H9 (cell line): ENCODE results near the gene MSTO1. TPM values are rescaled to one million over a fixed set of nuclear protein-coding genes. Genes with fewer than 3 reads are reported as not detected.

Source experiments
- DNase-seq: peaks from one replicate; pipeline ENCODE4 v3.0.0-alpha.2; 2017
- H2AFZ ChIP-seq: one replicate; pipeline ENCODE4 v1.6.1; 2013; ENCODE audit warnings: mild to moderate bottlenecking, low read length, control low read depth, moderate library complexity
- H2AK5ac ChIP-seq: 2 replicates; pipeline ENCODE4 v1.6.1; 2013; ENCODE audit warnings: low read length, control low read depth, mixed read lengths; ENCODE audit not compliant: insufficient read length
- H2BK120ac ChIP-seq: one replicate; pipeline ENCODE4 v1.6.1; 2013; ENCODE audit warnings: low read depth, mild to moderate bottlenecking, low read length, control low read depth, inconsistent platforms; ENCODE audit not compliant: poor library complexity, severe bottlenecking
- H2BK12ac ChIP-seq: 2 replicates; pipeline ENCODE4 v1.6.1; 2013; ENCODE audit warnings: low read length, control low read depth, mixed read lengths, low read depth; ENCODE audit not compliant: insufficient read length
- H2BK15ac ChIP-seq: 2 replicates; pipeline ENCODE4 v1.6.1; 2013; ENCODE audit warnings: low read depth, low read length, control low read depth
- H2BK20ac ChIP-seq: one replicate; pipeline ENCODE4 v1.6.1; 2013; ENCODE audit warnings: low read depth, mild to moderate bottlenecking, low read length, control low read depth, inconsistent platforms; ENCODE audit not compliant: poor library complexity, severe bottlenecking
- H2BK5ac ChIP-seq: 2 replicates; pipeline ENCODE4 v1.6.1; 2013; ENCODE audit warnings: low read length, control low read depth, mixed read lengths; ENCODE audit not compliant: insufficient read length
- H3K14ac ChIP-seq: 2 replicates; pipeline ENCODE4 v1.6.1; 2013; ENCODE audit warnings: low read length, control low read depth; ENCODE audit not compliant: insufficient read depth
- H3K18ac ChIP-seq: 2 replicates; pipeline ENCODE4 v1.6.1; 2013; ENCODE audit warnings: low read depth, mild to moderate bottlenecking, mixed read lengths, low read length, control low read depth; ENCODE audit not compliant: insufficient read length
- H3K23ac ChIP-seq: 2 replicates; pipeline ENCODE4 v1.6.1; 2013; ENCODE audit warnings: low read length, control low read depth, mixed read lengths, low read depth; ENCODE audit not compliant: insufficient read length
- H3K23me2 ChIP-seq: 2 replicates; pipeline ENCODE4 v1.6.1; 2013; ENCODE audit warnings: low read depth, mild to moderate bottlenecking, mixed read lengths, low read length, control low read depth; ENCODE audit not compliant: insufficient read length, poor library complexity, severe bottlenecking
- H3K27ac ChIP-seq: 2 replicates; pipeline ENCODE4 v1.5.1; 2013; ENCODE audit warnings: low read length, control low read depth, mixed read lengths, low read depth; ENCODE audit not compliant: insufficient read length
- H3K27me3 ChIP-seq: 2 replicates; pipeline ENCODE4 v1.6.1; 2013; ENCODE audit warnings: low read length, control low read depth, inconsistent platforms; ENCODE audit not compliant: insufficient read depth
- H3K4ac ChIP-seq: 2 replicates; pipeline ENCODE4 v1.6.1; 2013; ENCODE audit warnings: low read depth, mild to moderate bottlenecking, control low read depth, inconsistent platforms, low read length, moderate library complexity
- H3K4me1 ChIP-seq: 2 replicates; pipeline ENCODE4 v1.6.1; 2013; ENCODE audit warnings: low read length, control low read depth, inconsistent platforms; ENCODE audit not compliant: insufficient read depth
- H3K4me2 ChIP-seq: 2 replicates; pipeline ENCODE4 v1.6.1; 2013; ENCODE audit warnings: low read length, control low read depth, mixed read lengths; ENCODE audit not compliant: insufficient read length, insufficient read depth
- H3K56ac ChIP-seq: 2 replicates; pipeline ENCODE4 v1.6.1; 2013; ENCODE audit warnings: low read depth, mild to moderate bottlenecking, mixed read lengths, low read length, control low read depth; ENCODE audit not compliant: insufficient read length
- H3K79me1 ChIP-seq: 2 replicates; pipeline ENCODE4 v1.6.1; 2013; ENCODE audit warnings: low read depth, mild to moderate bottlenecking, moderate library complexity, low read length, control low read depth, inconsistent platforms; ENCODE audit not compliant: insufficient read depth, poor library complexity, severe bottlenecking
- H3K79me2 ChIP-seq: 2 replicates; pipeline ENCODE4 v1.6.1; 2013; ENCODE audit warnings: low read length, control low read depth, inconsistent platforms; ENCODE audit not compliant: insufficient read depth
- H3K9ac ChIP-seq: 2 replicates; pipeline ENCODE4 v1.6.1; 2013; ENCODE audit warnings: low read length, control low read depth, mixed read lengths; ENCODE audit not compliant: insufficient read length; ENCODE audit errors: extremely low read depth
- H3K9me3 ChIP-seq: one replicate; pipeline ENCODE4 v1.6.1; 2013; ENCODE audit warnings: low read depth, low read length, inconsistent platforms; ENCODE audit not compliant: control insufficient read depth
- H3T11ph ChIP-seq: one replicate; pipeline ENCODE4 v1.6.1; 2013; ENCODE audit warnings: mild to moderate bottlenecking, low read length, control low read depth, inconsistent platforms
- H4K20me1 ChIP-seq: one replicate; pipeline ENCODE4 v1.6.1; 2013; ENCODE audit not compliant: control insufficient read depth, insufficient read length, insufficient read depth
- H4K5ac ChIP-seq: 2 replicates; pipeline ENCODE4 v1.6.1; 2013; ENCODE audit warnings: low read depth, mild to moderate bottlenecking, mixed read lengths, low read length, control low read depth; ENCODE audit not compliant: insufficient read length
- H4K8ac ChIP-seq: replicated peaks from 2 replicates; pipeline ENCODE4 v1.6.1; 2013; ENCODE audit warnings: low read length, control low read depth, mixed read lengths, low read depth; ENCODE audit not compliant: insufficient read length
- H4K91ac ChIP-seq: 2 replicates; pipeline ENCODE4 v1.6.1; 2013; ENCODE audit warnings: low read depth, mild to moderate bottlenecking, moderate library complexity, mixed read lengths, low read length, control low read depth; ENCODE audit not compliant: insufficient read length
- H3K27ac Mint-ChIP-seq, 3 experiments: 2 replicates in 2 of 3; 3 replicates in 1 of 3; pipeline ENCODE4 v1.8.0; 2020 to 2021; ENCODE audit warnings: mixed read lengths in 3 of 3, mild to moderate bottlenecking in 1 of 3, moderate library complexity in 1 of 3
- H3K27me3 Mint-ChIP-seq: 2 replicates; pipeline ENCODE4 v1.8.0; 2021; ENCODE audit warnings: low read depth, mild to moderate bottlenecking, moderate library complexity, mixed read lengths
- H3K36me3 Mint-ChIP-seq, 3 experiments: 2 replicates in 2 of 3; 3 replicates in 1 of 3; pipeline ENCODE4 v1.8.0; 2020 to 2021; ENCODE audit warnings: low read depth in 3 of 3, mixed read lengths in 3 of 3; ENCODE audit not compliant: insufficient read depth in 1 of 3
- H3K4me1 Mint-ChIP-seq, 2 experiments: 2 replicates each; pipeline ENCODE4 v1.8.0; 2020; ENCODE audit warnings: mixed read lengths in 2 of 2
- H3K4me3 Mint-ChIP-seq, 2 experiments: 2 replicates in 1 of 2; 3 replicates in 1 of 2; pipeline ENCODE4 v1.8.0; 2020 to 2021; ENCODE audit warnings: mild to moderate bottlenecking in 2 of 2, mixed read lengths in 2 of 2, moderate library complexity in 1 of 2
- H3K9me3 Mint-ChIP-seq, 2 experiments: 2 replicates in 1 of 2; 3 replicates in 1 of 2; pipeline ENCODE4 v1.8.0; 2020; ENCODE audit warnings: mild to moderate bottlenecking in 2 of 2, mixed read lengths in 2 of 2, moderate library complexity in 1 of 2
- CTCF ChIP-seq: fragments of 200-600 bp; sonication (generic); conservative IDR thresholded peaks from 3 replicates; pipeline ENCODE4 v1.8.0; 2021; ENCODE audit warnings: antibody characterized with exemption, mild to moderate bottlenecking
- WGBS: extraction: QIAGEN DNeasy Blood & Tissue Kit; methylation state at CpG from one replicate; pipeline ENCODE4 v1.1.7; 2013; ENCODE audit warnings: missing lambda C conversion rate, low lambda C conversion rate, mixed read lengths; ENCODE audit not compliant: insufficient read length; ENCODE audit errors: extremely low coverage; 5-methylcytosine and 5-hydroxymethylcytosine counted together
- total RNA-seq: library from RNA; stranded (reverse); gene quantifications from 2 replicates; pipeline ENCODE4 v1.2.1, GENCODE V29; 2021

MSTO1 gene
- total RNA-seq, 1 experiment from 2014 or later, result 96.2 TPM

DNA sequence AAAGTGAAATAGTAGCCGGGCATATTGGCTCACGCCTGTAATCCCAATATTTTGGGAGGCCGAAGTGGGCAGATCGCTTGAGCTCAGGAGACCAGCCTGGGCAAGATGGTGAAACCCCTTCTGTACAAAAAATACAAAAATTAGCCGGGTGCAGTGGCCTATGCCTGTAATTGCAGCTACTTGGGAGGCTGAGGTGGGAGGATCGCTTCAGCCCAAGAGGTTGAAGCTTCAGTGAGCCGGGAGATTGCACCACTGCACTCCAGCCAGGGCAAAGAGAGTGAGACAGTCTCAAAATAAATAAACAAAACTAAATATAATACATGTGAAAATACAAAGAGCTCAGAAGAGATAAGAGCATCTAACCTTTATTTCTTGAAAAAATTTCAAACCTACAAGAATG is 2.3 kb upstream of the MSTO1 start:
- Histone ChIP-seq H3T11ph (no peak overlapping the region), H2BK5ac (no peak overlapping the region), H3K14ac (no peak overlapping the region), H3K23ac (no peak overlapping the region), H3K18ac (no peak overlapping the region), H4K8ac (no peak overlapping the region), H3K79me2 (no peaks in the 10 kb centered on the region), H3K4me1 (no peaks in the 10 kb centered on the region), H3K27ac (no peak overlapping the region), H3K9ac (no peak overlapping the region), H2AK5ac (no peak overlapping the region), H4K20me1 (no peaks in the 10 kb centered on the region), H2BK120ac (no peak overlapping the region), H3K9me3 (no peaks in the 10 kb centered on the region), H3K56ac (no peak overlapping the region), H2BK20ac (no peak overlapping the region), H3K27me3 (no peaks in the 10 kb centered on the region), H3K4ac (no peak overlapping the region), H2AFZ (no peak overlapping the region), H4K5ac (no peak overlapping the region), H3K23me2 (no peaks in the 10 kb centered on the region), H3K79me1 (no peaks in the 10 kb centered on the region), H4K91ac (no peak overlapping the region), H2BK15ac (no peak overlapping the region), H2BK12ac (no peak overlapping the region), H3K4me2 (no peak overlapping the region)
- H3K27me3 Mint-ChIP-seq, result no peaks in the 10 kb centered on the region; the same call in 1 of the 2 replicates
- H3K27ac Mint-ChIP-seq, result no peak overlapping the region; a peak in 1 of 7 replicates
- no peak overlapping the region; a peak in 1 of 5 replicates for H3K4me3 Mint-ChIP-seq
- peaks cover 2 to 4% of the 10 kb centered on the region in 2 experiments; a peak in 2 of 4 replicates for H3K4me1 Mint-ChIP-seq
- no CpG with 5 or more reads among the region's 7 CpGs for WGBS
- TF ChIP-seq CTCF, result peak; percentile 19; the same call in 2 of the 3 replicates
- DNase-seq, result no peak
- peaks cover 8 to 9% (median 8%) of the 10 kb centered on the region in 3 experiments; a peak in 6 of 7 replicates for H3K36me3 Mint-ChIP-seq
- H3K9me3 Mint-ChIP-seq, result no peaks in the 10 kb centered on the region
